IMR-90 (cell line): ENCODE results near the gene QSER1.

ENCODE experiments used
- BHLHE40 ChIP-seq: fragments of 150-350 bp; IDR thresholded peaks from 2 replicates; pipeline ENCODE4 v1.6.1; 2016; ENCODE audit warnings: mild to moderate bottlenecking, low read depth, low read length
- CEBPB ChIP-seq: IDR thresholded peaks from 2 replicates; pipeline ENCODE4 v1.6.1; 2012; ENCODE audit warnings: low read depth, low read length, improper control_type of control experiment
- FOS ChIP-seq: fragments of 150-350 bp; IDR thresholded peaks from 2 replicates; pipeline ENCODE4 v1.6.1; 2016; ENCODE audit warnings: low read depth, low read length
- MAZ ChIP-seq: IDR thresholded peaks from 2 replicates; pipeline ENCODE4 v1.6.1; 2012; ENCODE audit warnings: low read depth, mild to moderate bottlenecking, low read length, improper control_type of control experiment, moderate library complexity, borderline replicate concordance
- NFE2L2 ChIP-seq: fragments of 150-350 bp; IDR thresholded peaks from 2 replicates; pipeline ENCODE4 v1.6.1; 2016; ENCODE audit warnings: low read depth, mild to moderate bottlenecking, low read length
- POLR2A ChIP-seq: IDR thresholded peaks from 2 replicates; pipeline ENCODE4 v1.6.1; 2012; ENCODE audit warnings: mild to moderate bottlenecking, low read depth, low read length
- RCOR1 ChIP-seq: IDR thresholded peaks from 2 replicates; pipeline ENCODE4 v1.6.1; 2012; ENCODE audit warnings: mild to moderate bottlenecking, low read length, improper control_type of control experiment; ENCODE audit not compliant: insufficient replicate concordance
- SMC3 ChIP-seq: fragments of 150-350 bp; IDR thresholded peaks from 2 replicates; pipeline ENCODE4 v1.6.1; 2016; ENCODE audit warnings: low read depth, mild to moderate bottlenecking, antibody characterized with exemption, low read length, moderate library complexity
- TF ChIP-seq, protein P1 (sequence below): conservative IDR thresholded peaks from 2 replicates; pipeline ENCODE4 v1.5.1; 2012; ENCODE audit warnings: mild to moderate bottlenecking, low read depth, low read length, improper control_type of control experiment
- TF ChIP-seq, protein P2 (sequence below): fragments of 150-350 bp; IDR thresholded peaks from 2 replicates; pipeline ENCODE4 v1.6.1; 2017; ENCODE audit warnings: mild to moderate bottlenecking, antibody characterized with exemption, low read length, low read depth

DNA sequence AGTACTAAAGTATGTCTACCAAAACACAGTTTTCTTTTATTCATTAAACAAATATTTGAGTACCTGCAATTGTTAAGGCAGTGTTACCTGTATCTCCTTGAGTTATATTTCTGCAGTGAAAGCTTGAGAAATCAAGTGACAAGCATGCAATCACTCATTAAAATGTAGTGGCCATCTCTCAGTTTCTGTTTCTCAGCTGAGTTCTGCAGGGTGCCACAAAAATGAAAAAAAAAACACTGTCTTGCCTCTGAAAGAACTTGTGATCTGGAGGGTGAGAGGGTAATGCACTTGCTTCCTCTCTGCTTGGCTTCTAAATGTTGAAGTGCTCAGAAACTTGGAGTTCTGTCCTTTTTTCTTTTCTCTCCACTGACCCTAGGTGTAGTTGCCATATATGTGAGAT, 6.8 kb downstream of the QSER1 start:
- TF ChIP-seq POLR2A (no peak), FOS (no peak), BHLHE40 (no peak), NFE2L2 (no peak), RCOR1 (no peak), SMC3 (no peak), MAZ (no peak), CEBPB (no peak)
- TF ChIP-seq, protein P1, sequence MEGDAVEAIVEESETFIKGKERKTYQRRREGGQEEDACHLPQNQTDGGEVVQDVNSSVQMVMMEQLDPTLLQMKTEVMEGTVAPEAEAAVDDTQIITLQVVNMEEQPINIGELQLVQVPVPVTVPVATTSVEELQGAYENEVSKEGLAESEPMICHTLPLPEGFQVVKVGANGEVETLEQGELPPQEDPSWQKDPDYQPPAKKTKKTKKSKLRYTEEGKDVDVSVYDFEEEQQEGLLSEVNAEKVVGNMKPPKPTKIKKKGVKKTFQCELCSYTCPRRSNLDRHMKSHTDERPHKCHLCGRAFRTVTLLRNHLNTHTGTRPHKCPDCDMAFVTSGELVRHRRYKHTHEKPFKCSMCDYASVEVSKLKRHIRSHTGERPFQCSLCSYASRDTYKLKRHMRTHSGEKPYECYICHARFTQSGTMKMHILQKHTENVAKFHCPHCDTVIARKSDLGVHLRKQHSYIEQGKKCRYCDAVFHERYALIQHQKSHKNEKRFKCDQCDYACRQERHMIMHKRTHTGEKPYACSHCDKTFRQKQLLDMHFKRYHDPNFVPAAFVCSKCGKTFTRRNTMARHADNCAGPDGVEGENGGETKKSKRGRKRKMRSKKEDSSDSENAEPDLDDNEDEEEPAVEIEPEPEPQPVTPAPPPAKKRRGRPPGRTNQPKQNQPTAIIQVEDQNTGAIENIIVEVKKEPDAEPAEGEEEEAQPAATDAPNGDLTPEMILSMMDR = no peak
- TF ChIP-seq, protein P2, sequence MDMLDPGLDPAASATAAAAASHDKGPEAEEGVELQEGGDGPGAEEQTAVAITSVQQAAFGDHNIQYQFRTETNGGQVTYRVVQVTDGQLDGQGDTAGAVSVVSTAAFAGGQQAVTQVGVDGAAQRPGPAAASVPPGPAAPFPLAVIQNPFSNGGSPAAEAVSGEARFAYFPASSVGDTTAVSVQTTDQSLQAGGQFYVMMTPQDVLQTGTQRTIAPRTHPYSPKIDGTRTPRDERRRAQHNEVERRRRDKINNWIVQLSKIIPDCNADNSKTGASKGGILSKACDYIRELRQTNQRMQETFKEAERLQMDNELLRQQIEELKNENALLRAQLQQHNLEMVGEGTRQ = no peak
